DOHH2 (cell line): Measurements from ENCODE around the gene RAMP3.
"Not testable (repeated sequence)": the region's sequence is repeated elsewhere in the genome, so short reads cannot be mapped to it uniquely, and the experiment has no call there.

ENCODE experiments used
- H3F3A ChIP-seq: fragments of 200-600 bp; sonication (generic), shearing (Covaris generic); 2 replicates; pipeline ENCODE4 v1.6.0; 2016; ENCODE audit warnings: antibody characterized with exemption, mild to moderate bottlenecking; ENCODE audit not compliant: control insufficient read depth, insufficient read depth
- H3K27ac ChIP-seq: fragments of 200-600 bp; sonication (generic); 2 replicates; pipeline ENCODE4 v1.5.1; 2014; ENCODE audit warnings: low read depth, mild to moderate bottlenecking, low read length, moderate library complexity
- H3K27me3 ChIP-seq: fragments of 200-600 bp; sonication (generic); 2 replicates; pipeline ENCODE4 v1.6.1; 2014; ENCODE audit warnings: mild to moderate bottlenecking, low read length, mixed read lengths; ENCODE audit not compliant: control insufficient read depth
- H3K36me3 ChIP-seq: fragments of 200-600 bp; sonication (generic); 2 replicates; pipeline ENCODE4 v1.6.1; 2014; ENCODE audit warnings: mild to moderate bottlenecking, low read length, moderate library complexity, mixed read lengths; ENCODE audit not compliant: control insufficient read depth
- H3K4me1 ChIP-seq: fragments of 200-600 bp; sonication (generic); 2 replicates; pipeline ENCODE4 v1.6.1; 2014; ENCODE audit warnings: mild to moderate bottlenecking, low read length, mixed read lengths; ENCODE audit not compliant: control insufficient read depth
- H3K4me2 ChIP-seq: fragments of 200-600 bp; sonication (generic); 2 replicates; pipeline ENCODE4 v1.6.0; 2014; ENCODE audit warnings: mild to moderate bottlenecking, low read length, moderate library complexity
- H3K4me3 ChIP-seq: fragments of 200-600 bp; sonication (generic); 2 replicates; pipeline ENCODE4 v1.5.1; 2014; ENCODE audit warnings: mild to moderate bottlenecking, low read length, mixed read lengths
- H3K79me2 ChIP-seq: fragments of 200-600 bp; sonication (generic); 2 replicates; pipeline ENCODE4 v1.6.1; 2014; ENCODE audit warnings: mild to moderate bottlenecking, low read length, mixed read lengths; ENCODE audit not compliant: control insufficient read depth
- H3K9me2 ChIP-seq: fragments of 200-600 bp; sonication (generic); replicated peaks from 2 replicates; pipeline ENCODE4 v1.6.1; 2014; ENCODE audit warnings: mild to moderate bottlenecking, low read length, mixed read lengths; ENCODE audit not compliant: control insufficient read depth
- H3K9me3 ChIP-seq: fragments of 200-600 bp; sonication (generic); 2 replicates; pipeline ENCODE4 v1.6.1; 2014; ENCODE audit warnings: antibody characterized with exemption, low read length, mixed read lengths; ENCODE audit not compliant: control insufficient read depth, insufficient read depth
- H4K20me1 ChIP-seq: fragments of 200-600 bp; sonication (generic); 2 replicates; pipeline ENCODE4 v1.6.0; 2014; ENCODE audit warnings: low read depth, mild to moderate bottlenecking, antibody characterized with exemption, low read length, moderate library complexity; ENCODE audit not compliant: control insufficient read depth, insufficient read depth
- CTCF ChIP-seq: fragments of 200-600 bp; sonication (generic); IDR thresholded peaks from one replicate; pipeline ENCODE4 v1.5.1; 2014; ENCODE audit warnings: antibody characterized with exemption, mild to moderate bottlenecking, low read depth, low read length; ENCODE audit not compliant: poor library complexity, severe bottlenecking
- EZH2phosphoT487 ChIP-seq: fragments of 200-600 bp; sonication (generic); IDR thresholded peaks from 2 replicates; pipeline ENCODE4 v1.6.1; 2017; ENCODE audit warnings: borderline replicate concordance, mild to moderate bottlenecking, antibody characterized with exemption, low read length, moderate library complexity, mixed read lengths

Gene RAMP3

DNA sequence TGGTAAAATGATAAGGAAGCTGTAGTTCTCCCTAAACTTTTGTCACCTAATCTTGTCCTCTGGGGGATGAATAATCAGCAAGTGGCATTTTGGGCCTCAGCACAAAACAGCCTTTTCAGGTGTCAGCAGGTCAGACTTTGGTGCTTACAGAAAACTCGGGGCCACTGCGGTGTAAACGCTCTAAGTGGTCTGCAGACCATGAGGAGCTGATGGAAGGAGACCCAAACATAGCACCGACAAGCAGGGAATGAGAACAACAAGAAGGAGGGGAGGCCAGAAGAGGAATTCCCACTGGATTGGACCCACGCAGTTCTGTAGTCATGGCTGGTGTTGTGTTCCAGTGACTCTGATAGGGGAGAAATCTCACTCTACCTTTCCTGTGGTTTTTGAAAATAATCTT lies 45.4 kb downstream of the RAMP3 start:
- H3K9me2 ChIP-seq: no peaks in the 10 kb centered on the region
- no peak overlapping the region for H3K27ac ChIP-seq
- H3K4me3 ChIP-seq: no peak overlapping the region
- no peak overlapping the region for H3K4me2 ChIP-seq
- H4K20me1 ChIP-seq: no peaks in the 10 kb centered on the region
- H3F3A ChIP-seq: no peaks in the 10 kb centered on the region
- peaks cover 4% of the 10 kb centered on the region; the same call in 1 of the 2 replicates for H3K4me1 ChIP-seq
- H3K27me3 ChIP-seq: peaks cover 41% of the 10 kb centered on the region
- H3K79me2 ChIP-seq: no peaks in the 10 kb centered on the region
- H3K36me3 ChIP-seq: no peaks in the 10 kb centered on the region
- no peak for TF ChIP-seq EZH2phosphoT487
- H3K9me3 ChIP-seq: no peaks in the 10 kb centered on the region

DNA sequence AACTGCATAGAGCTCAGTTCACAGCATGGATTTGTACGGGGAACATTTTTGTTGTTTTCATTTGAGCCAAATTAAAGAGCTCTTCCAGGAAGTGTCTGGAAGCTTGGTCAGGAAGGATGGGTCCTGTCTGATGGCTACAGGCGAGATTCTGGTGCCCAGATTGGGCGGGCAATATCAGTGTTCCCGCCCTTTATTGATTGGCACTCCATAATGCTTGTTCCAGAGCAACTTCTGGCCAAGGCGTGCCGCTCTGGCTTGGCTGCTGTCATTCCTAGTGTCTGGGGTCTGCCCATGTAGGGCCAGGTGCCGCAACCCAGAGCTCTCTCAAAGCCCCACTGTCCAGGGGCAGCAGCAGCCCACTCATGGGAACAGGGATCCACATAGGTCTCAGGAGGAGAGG lies 45.9 kb downstream of the RAMP3 start:
- Histone ChIP-seq H3K9me2 (no peaks in the 10 kb centered on the region), H3K4me2 (no peak overlapping the region), H3K4me1 (peaks cover 4% of the 10 kb centered on the region; the same call in 1 of the 2 replicates), H3K27me3 (peaks cover 46% of the 10 kb centered on the region), H3K36me3 (no peaks in the 10 kb centered on the region), H3K4me3 (no peak overlapping the region), H3K79me2 (no peaks in the 10 kb centered on the region), H3K9me3 (no peaks in the 10 kb centered on the region), H3F3A (no peaks in the 10 kb centered on the region), H3K27ac (no peak overlapping the region), H4K20me1 (no peaks in the 10 kb centered on the region)
- TF ChIP-seq CTCF (no peak), EZH2phosphoT487 (no peak)

GRCh38 chr7:45203936-45204445 lies 46.4 kb downstream of the RAMP3 start:
- Histone ChIP-seq H3K9me3 (no peaks in the 10 kb centered on the region), H3K4me3 (no peak overlapping the region), H3K4me1 (peaks cover 4% of the 10 kb centered on the region; the same call in 1 of the 2 replicates), H3F3A (no peaks in the 10 kb centered on the region), H3K9me2 (no peaks in the 10 kb centered on the region), H3K79me2 (no peaks in the 10 kb centered on the region), H4K20me1 (no peaks in the 10 kb centered on the region), H3K36me3 (no peaks in the 10 kb centered on the region), H3K4me2 (no peak overlapping the region), H3K27me3 (peaks cover 48% of the 10 kb centered on the region), H3K27ac (no peak overlapping the region)
- TF ChIP-seq CTCF (no peak), EZH2phosphoT487 (no peak)

DNA sequence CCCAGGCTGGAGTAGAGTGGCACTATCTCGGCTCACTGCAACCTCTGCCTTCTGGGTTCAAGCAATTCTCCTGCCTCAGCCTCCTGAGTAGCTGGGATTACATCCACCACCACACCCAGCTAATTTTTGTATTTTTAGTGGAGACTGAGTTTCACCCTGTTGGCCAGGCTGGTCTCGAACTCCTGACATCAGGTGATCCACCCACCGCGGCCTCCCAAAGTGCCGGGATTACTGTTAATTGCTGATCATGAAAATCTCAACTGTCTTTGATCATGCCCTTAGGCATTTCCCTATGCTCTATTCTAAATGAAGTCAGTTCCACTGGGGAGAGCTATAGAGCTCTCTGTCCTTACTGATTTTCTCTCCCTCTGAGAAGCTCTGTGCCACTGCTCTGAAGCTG lies 48.7 kb downstream of the RAMP3 start:
- peaks cover 51% of the 10 kb centered on the region for H3K27me3 ChIP-seq
- H3K9me3 ChIP-seq, H3K79me2 ChIP-seq, H3K4me2 ChIP-seq, H3K27ac ChIP-seq, H3K9me2 ChIP-seq, H4K20me1 ChIP-seq, H3K4me1 ChIP-seq, H3F3A ChIP-seq, H3K36me3 ChIP-seq, H3K4me3 ChIP-seq: not testable (repeated sequence)

DNA sequence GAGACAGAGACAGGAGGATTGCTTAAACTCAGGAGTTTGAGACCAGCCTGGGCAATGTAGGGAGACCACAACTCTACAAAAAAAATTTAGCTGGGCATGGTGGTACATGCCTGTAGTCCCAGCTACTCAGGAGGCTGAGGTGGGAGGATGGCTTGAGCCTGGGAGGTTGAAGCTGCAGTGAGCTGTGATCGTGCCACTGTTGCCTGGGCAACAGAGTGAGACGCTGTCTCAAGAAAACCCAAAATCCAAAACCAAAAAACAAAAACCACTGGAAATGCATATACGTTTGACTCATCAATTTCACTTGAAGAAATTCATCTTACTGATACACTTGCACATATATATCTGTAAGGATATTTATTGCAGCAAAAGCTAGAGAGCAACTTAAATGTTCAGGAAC lies 52.3 kb downstream of the RAMP3 start:
- not testable (repeated sequence) for H3K27ac ChIP-seq, H3K9me2 ChIP-seq, H4K20me1 ChIP-seq, H3K9me3 ChIP-seq, H3K36me3 ChIP-seq, H3F3A ChIP-seq, H3K4me2 ChIP-seq, H3K79me2 ChIP-seq, H3K4me1 ChIP-seq, H3K4me3 ChIP-seq
- peaks cover 60% of the 10 kb centered on the region for H3K27me3 ChIP-seq
